ENCODE data around the gene HSPA1A. TPM values are rescaled to one million over a fixed set of nuclear protein-coding genes. Genes with fewer than 3 reads are reported as not detected.
A peak's percentile ranks its signal among the peaks of the same experiment; 100 is the strongest.

Gene HSPA1A
- total and polyA plus RNA-seq, 9 of the 15 experiments (the other 6 are each of a cell fraction or from before 2014, with no cell fraction given), result 2.2 to 273 (median 107) TPM

GRCh38 chr6:31791324-31792089 lies 23.8 kb upstream of the HSPA1A start (continued):
- TF ChIP-seq CXXC5 (CRISPR knock-in tag; IDR thresholded peaks at IDR 0.05) (0 out of 2 replicates have a peak, but pooled peaks have one; percentile 0), ZNF444 (CRISPR knock-in tag; IDR thresholded peaks at IDR 0.05) (no peak), VEZF1 (CRISPR knock-in tag; IDR thresholded peaks at IDR 0.05) (peak; percentile 46), MAZ (CRISPR knock-in tag; conservative IDR thresholded peaks at IDR 0.05 in 1 of 2, IDR thresholded peaks at IDR 0.05 in 1 of 2) (peak in 1 of 2 experiments; percentile 34; a peak in 1 of 4 replicates), GATAD2A (IDR thresholded peaks at IDR 0.05) (no peak), NBN (IDR thresholded peaks at IDR 0.05; ENCODE audit: low read depth) (0 out of 2 replicates have a peak, but pooled peaks have one; percentile 58), ZBTB40 (IDR thresholded peaks at IDR 0.05) (no peak), ZBTB40 (CRISPR knock-in tag; IDR thresholded peaks at IDR 0.05) (peak; percentile 38; the same call in 1 of the 2 replicates), NR2C2 (CRISPR knock-in tag; IDR thresholded peaks at IDR 0.05) (0 out of 2 replicates have a peak, but pooled peaks have one; percentile 11), NR2C2 (tag; IDR thresholded peaks at IDR 0.05) (no peak), AFF1 (IDR thresholded peaks at IDR 0.05; ENCODE audit: low read depth in 1 of 2, partially characterized antibody in 2 of 2) (peak in 1 of 2 experiments; percentile 34), CC2D1A (IDR thresholded peaks at IDR 0.05) (peak; percentile 56; the same call in 1 of the 2 replicates)
